Activated T-helper 9 cell treated with anti-CD3 and anti-CD28 coated beads, Interleukin-2, amount 50 U/mL, for 16 hours (primary cell): ENCODE measurements around the gene ZC3H12D.
"Not testable (repeated sequence)": the region's sequence is repeated elsewhere in the genome, so short reads cannot be mapped to it uniquely, and the experiment has no call there.

Source experiments
- DNase-seq: peaks from one replicate; pipeline ENCODE4 v3.0.0-alpha.2; 2020; ENCODE audit warnings: low read depth

The ZC3H12D gene

GRCh38 chr6:149484733-149485700 lies at the start of gene ZC3H12D:
TSS of gene ZC3H12D (minus strand) at chr6:149485014. CDS start at chr6:149474543, 10,471 bp downstream.
- peak; percentile 74 for DNase-seq

GRCh38 chr6:149529650-149530049 lies 44.8 kb upstream of the ZC3H12D start:
- DNase-seq, result no peak

- no peak for DNase-seq
Observed at GRCh38 chr6:149515494-149515893, 30.7 kb upstream of the ZC3H12D start.

- no peak for DNase-seq
Observed at GRCh38 chr6:149513915-149514314, 29.1 kb upstream of the ZC3H12D start.

GRCh38 chr6:149510793-149511512 lies 26.1 kb upstream of the ZC3H12D start:
- no peak for DNase-seq

- no peak for DNase-seq
Observed at GRCh38 chr6:149508485-149508884, 23.7 kb upstream of the ZC3H12D start.

GRCh38 chr6:149503872-149504271 lies 19.1 kb upstream of the ZC3H12D start:
- DNase-seq, result no peak

GRCh38 chr6:149503276-149503675 lies 18.5 kb upstream of the ZC3H12D start:
- DNase-seq, result no peak

- DNase-seq, result no peak
Observed at GRCh38 chr6:149501768-149502167, 17.0 kb upstream of the ZC3H12D start.

- no peak for DNase-seq
Observed at GRCh38 chr6:149501201-149501600, 16.4 kb upstream of the ZC3H12D start.

GRCh38 chr6:149500096-149500495 lies 15.3 kb upstream of the ZC3H12D start:
- DNase-seq, result no peak

GRCh38 chr6:149499066-149499465 lies 14.3 kb upstream of the ZC3H12D start:
- no peak for DNase-seq

- DNase-seq, result no peak
Observed at GRCh38 chr6:149497365-149497764, 12.6 kb upstream of the ZC3H12D start.

GRCh38 chr6:149496597-149496996 lies 11.8 kb upstream of the ZC3H12D start:
- DNase-seq, result not testable (repeated sequence)

GRCh38 chr6:149495349-149496016 lies 10.7 kb upstream of the ZC3H12D start:
- not testable (repeated sequence) for DNase-seq

- peak; percentile 44 for DNase-seq
Observed at GRCh38 chr6:149494810-149495209, 10.0 kb upstream of the ZC3H12D start.

GRCh38 chr6:149493761-149494320 lies 9.0 kb upstream of the ZC3H12D start:
- no peak for DNase-seq

GRCh38 chr6:149492798-149493343 lies 8.1 kb upstream of the ZC3H12D start:
- DNase-seq, result no peak

- DNase-seq, result no peak
Observed at GRCh38 chr6:149489967-149490366, 5.2 kb upstream of the ZC3H12D start.

GRCh38 chr6:149488815-149489214 lies 4.0 kb upstream of the ZC3H12D start:
- no peak for DNase-seq

GRCh38 chr6:149487316-149487715 lies 2.5 kb upstream of the ZC3H12D start:
- no peak for DNase-seq
